Sigmoid colon (tissue), 4 donors: ENCODE results near the gene PMS2.

Experiments used
- POLR2A ChIP-seq, 2 donors: fragments of 450-650 bp; IDR thresholded peaks; one replicate each; pipeline ENCODE4 v1.6.1; 2016; ENCODE audit warnings: antibody characterized with exemption in 2 of 2, mild to moderate bottlenecking in 2 of 2, moderate library complexity in 2 of 2
- POLR2AphosphoS5 ChIP-seq, 4 donors: sonication (generic); formaldehyde crosslinking; IDR thresholded peaks; one replicate each; pipeline ENCODE4 v1.6.1; 2017; ENCODE audit warnings: antibody characterized with exemption in 4 of 4

GRCh38 chr7:6057316-6058129 lies 48.7 kb upstream of the PMS2 start:
- TF ChIP-seq POLR2A (IDR thresholded peaks at IDR 0.05) (no peak), POLR2AphosphoS5 (IDR thresholded peaks at IDR 0.05) (no peak)
